Osteoblast (primary cell): Measurements from ENCODE around the gene TNFAIP2. TPM values are rescaled to one million over a fixed set of nuclear protein-coding genes. Genes with fewer than 3 reads are reported as not detected.

Source experiments
- DNase-seq: peaks from one replicate; pipeline ENCODE4 v3.0.0; 2011; ENCODE audit warnings: low spot score, mixed read lengths; ENCODE audit not compliant: insufficient read length; ENCODE audit errors: missing footprints
- H2AFZ ChIP-seq: 2 replicates; pipeline ENCODE4 v1.6.0; 2011; ENCODE audit warnings: mild to moderate bottlenecking, low read length
- H3K27ac ChIP-seq: 2 replicates; pipeline ENCODE4 v1.5.1; 2011; ENCODE audit warnings: mild to moderate bottlenecking, low read depth, low read length, moderate library complexity
- H3K27me3 ChIP-seq: 2 replicates; pipeline ENCODE4 v1.6.0; 2012; ENCODE audit warnings: mild to moderate bottlenecking, control low read depth, inconsistent platforms, low read length, moderate library complexity; ENCODE audit not compliant: insufficient read depth
- H3K36me3 ChIP-seq: 2 replicates; pipeline ENCODE4 v1.5.1; 2011; ENCODE audit warnings: mild to moderate bottlenecking, low read length, control low read depth, moderate library complexity; ENCODE audit not compliant: insufficient read depth
- H3K4me1 ChIP-seq: 2 replicates; pipeline ENCODE4 v1.5.1; 2011; ENCODE audit warnings: mild to moderate bottlenecking, low read length, control low read depth, moderate library complexity; ENCODE audit not compliant: insufficient read depth
- H3K4me2 ChIP-seq: 2 replicates; pipeline ENCODE4 v1.6.0; 2011; ENCODE audit warnings: mild to moderate bottlenecking, low read length; ENCODE audit not compliant: insufficient read depth
- H3K4me3 ChIP-seq: fragments of 200-600 bp; sonication (generic); 3 replicates; pipeline ENCODE4 v1.5.1; 2012; ENCODE audit warnings: mild to moderate bottlenecking, low read length, inconsistent platforms; ENCODE audit not compliant: insufficient read depth
- H3K79me2 ChIP-seq: 2 replicates; pipeline ENCODE4 v1.6.0; 2012; ENCODE audit warnings: mild to moderate bottlenecking, low read length, control low read depth, inconsistent platforms; ENCODE audit not compliant: insufficient read depth
- H3K9me3 ChIP-seq: 2 replicates; pipeline ENCODE4 v1.5.1; 2011; ENCODE audit warnings: low read depth, low read length, control low read depth
- H4K20me1 ChIP-seq: 2 replicates; pipeline ENCODE4 v1.6.0; 2012; ENCODE audit warnings: mild to moderate bottlenecking, low read length, control low read depth; ENCODE audit not compliant: insufficient read depth
- total RNA-seq: library from RNA; depleted of rRNA; stranded (reverse); fragments of >200 nt; gene quantifications from 2 replicates; pipeline ENCODE4 v1.2.3, GENCODE V29; 2012
- TF ChIP-seq, protein P1 (sequence below): IDR thresholded peaks from 2 replicates; pipeline ENCODE4 v1.5.1; 2011; ENCODE audit warnings: mild to moderate bottlenecking, low read depth, low read length, moderate library complexity; ENCODE audit errors: extremely low read depth

TNFAIP2 gene
- total RNA-seq, 1 donor = 60.1 TPM

GRCh38 chr14:103095210-103095778, 28.0 kb upstream of the TNFAIP2 start:
- Histone ChIP-seq H2AFZ (no peak overlapping the region), H3K4me1 (no peaks in the 10 kb centered on the region), H3K27ac (no peak overlapping the region), H3K9me3 (no peaks in the 10 kb centered on the region), H3K36me3 (no peaks in the 10 kb centered on the region), H3K4me3 (no peak overlapping the region), H3K4me2 (no peak overlapping the region), H4K20me1 (no peaks in the 10 kb centered on the region), H3K79me2 (no peaks in the 10 kb centered on the region), H3K27me3 (no peaks in the 10 kb centered on the region)
- TF ChIP-seq, protein P1, sequence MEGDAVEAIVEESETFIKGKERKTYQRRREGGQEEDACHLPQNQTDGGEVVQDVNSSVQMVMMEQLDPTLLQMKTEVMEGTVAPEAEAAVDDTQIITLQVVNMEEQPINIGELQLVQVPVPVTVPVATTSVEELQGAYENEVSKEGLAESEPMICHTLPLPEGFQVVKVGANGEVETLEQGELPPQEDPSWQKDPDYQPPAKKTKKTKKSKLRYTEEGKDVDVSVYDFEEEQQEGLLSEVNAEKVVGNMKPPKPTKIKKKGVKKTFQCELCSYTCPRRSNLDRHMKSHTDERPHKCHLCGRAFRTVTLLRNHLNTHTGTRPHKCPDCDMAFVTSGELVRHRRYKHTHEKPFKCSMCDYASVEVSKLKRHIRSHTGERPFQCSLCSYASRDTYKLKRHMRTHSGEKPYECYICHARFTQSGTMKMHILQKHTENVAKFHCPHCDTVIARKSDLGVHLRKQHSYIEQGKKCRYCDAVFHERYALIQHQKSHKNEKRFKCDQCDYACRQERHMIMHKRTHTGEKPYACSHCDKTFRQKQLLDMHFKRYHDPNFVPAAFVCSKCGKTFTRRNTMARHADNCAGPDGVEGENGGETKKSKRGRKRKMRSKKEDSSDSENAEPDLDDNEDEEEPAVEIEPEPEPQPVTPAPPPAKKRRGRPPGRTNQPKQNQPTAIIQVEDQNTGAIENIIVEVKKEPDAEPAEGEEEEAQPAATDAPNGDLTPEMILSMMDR = no peak
- no peak for DNase-seq

- DNase-seq = no peak
- no peaks in the 10 kb centered on the region for H4K20me1 ChIP-seq
- H3K27ac ChIP-seq = no peak overlapping the region
- H2AFZ ChIP-seq = no peak overlapping the region
- no peak overlapping the region for H3K4me3 ChIP-seq
- no peaks in the 10 kb centered on the region for H3K9me3 ChIP-seq
- H3K79me2 ChIP-seq = no peaks in the 10 kb centered on the region
- H3K36me3 ChIP-seq = no peaks in the 10 kb centered on the region
- H3K4me2 ChIP-seq = no peak overlapping the region
- H3K27me3 ChIP-seq = no peaks in the 10 kb centered on the region
- TF ChIP-seq, protein P1 = no peak
- no peaks in the 10 kb centered on the region for H3K4me1 ChIP-seq
Measured at GRCh38 chr14:103096387-103096786, 26.9 kb upstream of the TNFAIP2 start.

DNA sequence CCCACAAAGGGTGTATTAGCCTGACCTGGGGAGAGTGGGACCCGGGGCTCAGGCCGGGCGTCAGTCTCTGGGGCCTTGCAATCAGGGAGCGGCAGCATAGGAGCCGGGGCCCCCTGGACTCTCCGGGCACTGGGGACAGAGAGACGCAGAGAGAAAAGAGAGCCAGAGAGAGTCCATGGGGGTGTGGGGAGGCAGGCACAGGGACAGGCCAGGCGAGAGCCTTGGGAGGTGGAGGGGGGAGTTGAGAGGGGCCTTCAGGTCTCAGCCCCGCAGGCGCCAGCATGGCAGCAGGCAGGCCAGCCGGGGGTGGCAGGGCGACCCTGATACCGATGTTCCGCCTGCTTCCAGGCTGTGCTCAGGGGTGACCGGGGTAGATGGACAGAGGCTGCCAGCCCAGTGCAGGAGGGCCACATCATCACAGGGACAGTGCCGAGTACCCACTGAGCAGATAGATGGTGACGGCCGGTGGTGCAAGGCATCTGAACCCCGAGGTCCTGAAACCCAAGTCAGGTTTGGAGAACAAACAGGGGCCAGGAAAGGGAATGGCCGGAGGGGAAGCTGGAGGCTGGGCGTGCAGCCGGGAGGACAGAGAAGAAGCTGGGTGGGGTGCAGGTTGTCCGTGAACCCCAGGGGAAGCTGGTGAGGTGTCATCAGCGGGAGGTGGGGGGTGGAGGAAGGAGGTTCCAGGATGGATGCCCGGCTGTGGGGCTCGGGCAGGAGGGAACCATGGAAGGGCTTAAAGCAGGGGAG, 25.8 kb upstream of the TNFAIP2 start:
- no peak overlapping the region for H3K27ac ChIP-seq
- H3K4me1 ChIP-seq = no peaks in the 10 kb centered on the region
- no peaks in the 10 kb centered on the region for H3K36me3 ChIP-seq
- peaks cover 3% of the 10 kb centered on the region for H3K27me3 ChIP-seq
- H4K20me1 ChIP-seq = no peaks in the 10 kb centered on the region
- DNase-seq = no peak
- TF ChIP-seq, protein P1 = no peak
- no peak overlapping the region for H3K4me3 ChIP-seq
- no peaks in the 10 kb centered on the region for H3K9me3 ChIP-seq
- H3K4me2 ChIP-seq = no peak overlapping the region
- H3K79me2 ChIP-seq = no peaks in the 10 kb centered on the region
- H2AFZ ChIP-seq = no peak overlapping the region
